Bronchial epithelial cell (primary cell): ENCODE data around the gene MMP28. TPM values are rescaled to one million over a fixed set of nuclear protein-coding genes. Genes with fewer than 3 reads are reported as not detected.

ENCODE experiments used
- DNase-seq: peaks from one replicate; pipeline ENCODE4 v3.0.0-alpha.2; 2010; ENCODE audit warnings: low read depth
- FAIRE-seq: peaks from 2 replicates; lab custom pipeline; 2011; peaks lifted over from hg19 to GRCh38; lab: Jason Lieb, UNC
- H3K27me3 ChIP-seq: 2 replicates; pipeline ENCODE4 v1.5.1; 2011; ENCODE audit warnings: low read length; ENCODE audit not compliant: control insufficient read depth, insufficient read depth
- H3K36me3 ChIP-seq: 2 replicates; pipeline ENCODE4 v1.5.1; 2011; ENCODE audit warnings: low read length; ENCODE audit not compliant: control insufficient read depth, insufficient read depth
- H3K4me3 ChIP-seq: 2 replicates; pipeline ENCODE4 v1.5.1; 2011; ENCODE audit warnings: mild to moderate bottlenecking, low read depth, low read length, control low read depth
- CTCF ChIP-seq: IDR thresholded peaks from 2 replicates; pipeline ENCODE4 v1.5.1; 2011; ENCODE audit warnings: mild to moderate bottlenecking, moderate library complexity, low read length, control low read depth, inconsistent platforms; ENCODE audit not compliant: insufficient read depth, severe bottlenecking
- total RNA-seq: library from RNA; depleted of rRNA; stranded (reverse); fragments of >200 nt; gene quantifications from 2 replicates; pipeline ENCODE4 v1.2.1, GENCODE V29; 2014

MMP28 gene
- total RNA-seq, 1 donor from 2014 or later: 42.6 TPM

GRCh38 chr17:35841101-35841500 lies 45.7 kb upstream of the MMP28 start:
- TF ChIP-seq CTCF: no peak
- H3K27me3 ChIP-seq: no peaks in the 10 kb centered on the region
- DNase-seq: no peak
- no peak for FAIRE-seq
- H3K4me3 ChIP-seq: no peak overlapping the region
- peaks cover 35% of the 10 kb centered on the region for H3K36me3 ChIP-seq

- FAIRE-seq (no peak), DNase-seq (no peak)
- no peak overlapping the region for H3K4me3 ChIP-seq
- H3K27me3 ChIP-seq: no peaks in the 10 kb centered on the region
- H3K36me3 ChIP-seq: peaks cover 10% of the 10 kb centered on the region
- TF ChIP-seq CTCF: no peak
Observed at GRCh38 chr17:35825206-35825605, 29.8 kb upstream of the MMP28 start.

- Histone ChIP-seq H3K4me3 (no peak overlapping the region), H3K27me3 (no peaks in the 10 kb centered on the region), H3K36me3 (peaks cover 10% of the 10 kb centered on the region)
- DNase-seq (no peak), FAIRE-seq (no peak)
- no peak for TF ChIP-seq CTCF
Observed at GRCh38 chr17:35821308-35821707, 25.9 kb upstream of the MMP28 start.

- FAIRE-seq: no peak
- Histone ChIP-seq H3K4me3 (no peak overlapping the region), H3K27me3 (no peaks in the 10 kb centered on the region), H3K36me3 (peaks cover 10% of the 10 kb centered on the region)
- no peak for DNase-seq
- TF ChIP-seq CTCF: no peak
Observed at GRCh38 chr17:35819455-35819854, 24.0 kb upstream of the MMP28 start.

- Histone ChIP-seq H3K4me3 (no peak overlapping the region), H3K27me3 (no peaks in the 10 kb centered on the region), H3K36me3 (peaks cover 7% of the 10 kb centered on the region)
- TF ChIP-seq CTCF: no peak
- FAIRE-seq: no peak
- no peak for DNase-seq
Observed at GRCh38 chr17:35817196-35817595, 21.8 kb upstream of the MMP28 start.

- DNase-seq (no peak), FAIRE-seq (no peak)
- Histone ChIP-seq H3K36me3 (peaks cover 7% of the 10 kb centered on the region), H3K4me3 (no peak overlapping the region), H3K27me3 (no peaks in the 10 kb centered on the region)
- TF ChIP-seq CTCF: no peak
Observed at GRCh38 chr17:35816723-35817122, 21.3 kb upstream of the MMP28 start.
